ENCODE results near the gene TTLL1.

GRCh38 chr22:43101306-43101705 is 12.1 kb upstream of the TTLL1 start:
- no peak for TF ChIP-seq EZH2 (IDR thresholded peaks at IDR 0.05; ENCODE audit: borderline replicate concordance, low read depth, low read length, severe bottlenecking)
- TF ChIP-seq, protein P1, sequence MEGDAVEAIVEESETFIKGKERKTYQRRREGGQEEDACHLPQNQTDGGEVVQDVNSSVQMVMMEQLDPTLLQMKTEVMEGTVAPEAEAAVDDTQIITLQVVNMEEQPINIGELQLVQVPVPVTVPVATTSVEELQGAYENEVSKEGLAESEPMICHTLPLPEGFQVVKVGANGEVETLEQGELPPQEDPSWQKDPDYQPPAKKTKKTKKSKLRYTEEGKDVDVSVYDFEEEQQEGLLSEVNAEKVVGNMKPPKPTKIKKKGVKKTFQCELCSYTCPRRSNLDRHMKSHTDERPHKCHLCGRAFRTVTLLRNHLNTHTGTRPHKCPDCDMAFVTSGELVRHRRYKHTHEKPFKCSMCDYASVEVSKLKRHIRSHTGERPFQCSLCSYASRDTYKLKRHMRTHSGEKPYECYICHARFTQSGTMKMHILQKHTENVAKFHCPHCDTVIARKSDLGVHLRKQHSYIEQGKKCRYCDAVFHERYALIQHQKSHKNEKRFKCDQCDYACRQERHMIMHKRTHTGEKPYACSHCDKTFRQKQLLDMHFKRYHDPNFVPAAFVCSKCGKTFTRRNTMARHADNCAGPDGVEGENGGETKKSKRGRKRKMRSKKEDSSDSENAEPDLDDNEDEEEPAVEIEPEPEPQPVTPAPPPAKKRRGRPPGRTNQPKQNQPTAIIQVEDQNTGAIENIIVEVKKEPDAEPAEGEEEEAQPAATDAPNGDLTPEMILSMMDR (IDR thresholded peaks at IDR 0.05; ENCODE audit: borderline replicate concordance, extremely low read depth, low read length, poor library complexity, severe bottlenecking) = no peak
